Kidney epithelial cell (primary cell): ENCODE results near the gene MACROD2. TPM values are rescaled to one million over a fixed set of nuclear protein-coding genes. Genes with fewer than 3 reads are reported as not detected.
A peak's percentile ranks its signal among the peaks of the same experiment; 100 is the strongest.

Experiments used
- DNase-seq: peaks from one replicate; pipeline ENCODE4 v3.0.0-alpha.2; 2010; ENCODE audit warnings: low read depth
- H3K27me3 ChIP-seq: 2 replicates; pipeline ENCODE4 v1.6.0; 2011; ENCODE audit warnings: low read length; ENCODE audit not compliant: control insufficient read depth, insufficient read depth
- H3K36me3 ChIP-seq: 2 replicates; pipeline ENCODE4 v1.5.1; 2011; ENCODE audit warnings: low read length; ENCODE audit not compliant: control insufficient read depth, insufficient read depth
- H3K4me3 ChIP-seq: 2 replicates; pipeline ENCODE4 v1.5.1; 2011; ENCODE audit warnings: low read depth, mild to moderate bottlenecking, control low read depth, low read length
- CTCF ChIP-seq: IDR thresholded peaks from 2 replicates; pipeline ENCODE4 v1.5.1; 2011; ENCODE audit warnings: mild to moderate bottlenecking, moderate library complexity, low read length, control low read depth, inconsistent platforms; ENCODE audit not compliant: insufficient read depth, poor library complexity, severe bottlenecking
- total RNA-seq: library from RNA; depleted of rRNA; stranded (reverse); fragments of >200 nt; gene quantifications from 2 replicates; pipeline ENCODE4 v1.2.3, GENCODE V29; 2015

The MACROD2 gene
- total RNA-seq, 1 donor from 2014 or later: 0.79 TPM

- Histone ChIP-seq H3K4me3 (no peak overlapping the region), H3K36me3 (no peaks in the 10 kb centered on the region), H3K27me3 (no peaks in the 10 kb centered on the region)
- DNase-seq: no peak
- no peak for TF ChIP-seq CTCF
Measured at GRCh38 chr20:15099130-15099529, 1103.8 kb downstream of the MACROD2 start.

GRCh38 chr20:15100506-15101160, 1105.3 kb downstream of the MACROD2 start:
- Histone ChIP-seq H3K4me3 (no peak overlapping the region), H3K36me3 (no peaks in the 10 kb centered on the region), H3K27me3 (no peaks in the 10 kb centered on the region)
- no peak for TF ChIP-seq CTCF
- peak; percentile 10 for DNase-seq

GRCh38 chr20:15107931-15108330, 1112.6 kb downstream of the MACROD2 start:
- Histone ChIP-seq H3K36me3 (no peaks in the 10 kb centered on the region), H3K27me3 (no peaks in the 10 kb centered on the region), H3K4me3 (no peak overlapping the region)
- TF ChIP-seq CTCF: no peak
- DNase-seq: no peak

GRCh38 chr20:15109494-15109893, 1114.2 kb downstream of the MACROD2 start:
- TF ChIP-seq CTCF: no peak

GRCh38 chr20:15111654-15112053, 1116.3 kb downstream of the MACROD2 start:
- H3K36me3 ChIP-seq: no peaks in the 10 kb centered on the region
- DNase-seq: no peak
- TF ChIP-seq CTCF: no peak
- H3K27me3 ChIP-seq: no peaks in the 10 kb centered on the region
- H3K4me3 ChIP-seq: no peak overlapping the region

More at GRCh38 chr20:15109494-15109893, 1114.2 kb downstream of the MACROD2 start:
- Histone ChIP-seq H3K36me3 (no peaks in the 10 kb centered on the region), H3K27me3 (no peaks in the 10 kb centered on the region), H3K4me3 (no peak overlapping the region)
- no peak for DNase-seq
